ENCODE data around the gene COMMD6.

COMMD6 gene

GRCh38 chr13:75541961-75542360 lies 4.3 kb upstream of the COMMD6 start:
- H3K4me3 ChIP-seq (ENCODE audit: low read depth, low read length) = no peak overlapping the region
- DNase-seq (ENCODE audit: low read depth) = no peak
- TF ChIP-seq MYC (IDR thresholded peaks at IDR 0.05; ENCODE audit: low read depth, low read length) = no peak
- TF ChIP-seq CTCF (IDR thresholded peaks at IDR 0.05; ENCODE audit: low read depth, low read length) = no peak
- TF ChIP-seq POLR2A (IDR thresholded peaks at IDR 0.05; ENCODE audit: extremely low read depth, insufficient read length) = no peak
- TF ChIP-seq MAX (IDR thresholded peaks at IDR 0.05; ENCODE audit: low read depth, low read length) = no peak

GRCh38 chr13:75541287-75541686 lies 3.6 kb upstream of the COMMD6 start:
- no peak overlapping the region for H3K4me3 ChIP-seq (ENCODE audit: low read depth, low read length)
- peak; percentile 93 for DNase-seq (ENCODE audit: low read depth)
- TF ChIP-seq MYC (IDR thresholded peaks at IDR 0.05; ENCODE audit: low read depth, low read length) (no peak; the same call in 1 of the 2 replicates), MAX (IDR thresholded peaks at IDR 0.05; ENCODE audit: low read depth, low read length) (peak; percentile 19; the same call in 1 of the 2 replicates)

- H3K4me3 ChIP-seq (ENCODE audit: low read depth, low read length) = no peak overlapping the region
- DNase-seq (ENCODE audit: low read depth) = no peak
- TF ChIP-seq CTCF (IDR thresholded peaks at IDR 0.05; ENCODE audit: low read depth, low read length) = no peak
- TF ChIP-seq POLR2A (IDR thresholded peaks at IDR 0.05; ENCODE audit: extremely low read depth, insufficient read length) = no peak
- TF ChIP-seq MYC (IDR thresholded peaks at IDR 0.05; ENCODE audit: low read depth, low read length) = no peak
- no peak for TF ChIP-seq MAX (IDR thresholded peaks at IDR 0.05; ENCODE audit: low read depth, low read length)
These were observed 3.8 kb downstream of the COMMD6 start for GRCh38 chr13:75533861-75534260.

- TF ChIP-seq MYC (IDR thresholded peaks at IDR 0.05; ENCODE audit: low read depth, low read length) = no peak
- no peak for TF ChIP-seq POLR2A (IDR thresholded peaks at IDR 0.05; ENCODE audit: extremely low read depth, insufficient read length)
- no peak for TF ChIP-seq MAX (IDR thresholded peaks at IDR 0.05; ENCODE audit: low read depth, low read length)
- TF ChIP-seq CTCF (IDR thresholded peaks at IDR 0.05; ENCODE audit: low read depth, low read length) = no peak
- no peak overlapping the region for H3K4me3 ChIP-seq (ENCODE audit: low read depth, low read length)
- no peak for DNase-seq (ENCODE audit: low read depth)
These were observed 7.1 kb downstream of the COMMD6 start for GRCh38 chr13:75530549-75530961.

GRCh38 chr13:75521956-75522355 lies 15.7 kb downstream of the COMMD6 start:
- TF ChIP-seq MYC (IDR thresholded peaks at IDR 0.05; ENCODE audit: low read depth, low read length) = no peak
- TF ChIP-seq POLR2A (IDR thresholded peaks at IDR 0.05; ENCODE audit: extremely low read depth, insufficient read length) = no peak
- no peak for TF ChIP-seq CTCF (IDR thresholded peaks at IDR 0.05; ENCODE audit: low read depth, low read length)
- TF ChIP-seq MAX (IDR thresholded peaks at IDR 0.05; ENCODE audit: low read depth, low read length) = no peak
- no peak overlapping the region for H3K4me3 ChIP-seq (ENCODE audit: low read depth, low read length)
- DNase-seq (ENCODE audit: low read depth) = no peak

GRCh38 chr13:75518439-75519088 lies 19.1 kb downstream of the COMMD6 start:
- no peak for TF ChIP-seq MYC (IDR thresholded peaks at IDR 0.05; ENCODE audit: low read depth, low read length)
- TF ChIP-seq POLR2A (IDR thresholded peaks at IDR 0.05; ENCODE audit: extremely low read depth, insufficient read length) = no peak
- no peak for TF ChIP-seq MAX (IDR thresholded peaks at IDR 0.05; ENCODE audit: low read depth, low read length)
- no peak for TF ChIP-seq CTCF (IDR thresholded peaks at IDR 0.05; ENCODE audit: low read depth, low read length)
- no peak overlapping the region for H3K4me3 ChIP-seq (ENCODE audit: low read depth, low read length)
- DNase-seq (ENCODE audit: low read depth) = no peak
